K562 (cell line): ENCODE results near the gene VMP1. TPM values are rescaled to one million over a fixed set of nuclear protein-coding genes. Genes with fewer than 3 reads are reported as not detected.
A peak's percentile ranks its signal among the peaks of the same experiment; 100 is the strongest.

Source experiments
- CREB3 ChIP-seq: fragments of 450-650 bp; conservative IDR thresholded peaks from 2 replicates; pipeline ENCODE4 v1.6.1; 2016; ENCODE audit warnings: missing genetic modification characterization, low read depth, mild to moderate bottlenecking, missing compliant biosample characterization, moderate library complexity
- EP300 ChIP-seq: IDR thresholded peaks from 2 replicates; pipeline ENCODE4 v1.6.1; 2012; ENCODE audit warnings: low read length, improper control_type of control experiment
- GATAD2B ChIP-seq: fragments of 450-650 bp; IDR thresholded peaks from 2 replicates; pipeline ENCODE4 v1.6.1; 2017; ENCODE audit warnings: mild to moderate bottlenecking, borderline replicate concordance
- ILF3 ChIP-seq: fragments of 450-650 bp; IDR thresholded peaks from 2 replicates; pipeline ENCODE4 v1.6.1; 2018; ENCODE audit warnings: antibody characterized with exemption, mild to moderate bottlenecking, moderate library complexity, borderline replicate concordance
- SIX5 ChIP-seq, 2 experiments: IDR thresholded peaks; 2 replicates each; pipeline ENCODE4 v1.6.1; 2011; ENCODE audit warnings: low read length in 2 of 2, borderline replicate concordance in 1 of 2, low read depth in 1 of 2, mild to moderate bottlenecking in 1 of 2, moderate library complexity in 1 of 2; ENCODE audit not compliant: insufficient read depth in 1 of 2
- TSHZ1 ChIP-seq: fragments of 250-450 bp; sonication (Bioruptor Pico); IDR thresholded peaks from 2 replicates; pipeline ENCODE4 v1.4.0; 2020; ENCODE audit warnings: mild to moderate bottlenecking, moderate library complexity
- ZNF174 ChIP-seq: fragments of 250-450 bp; sonication (Bioruptor Pico); IDR thresholded peaks from 2 replicates; pipeline ENCODE4 v1.4.0; 2020; ENCODE audit warnings: mild to moderate bottlenecking
- ZNF408 ChIP-seq: fragments of 250-450 bp; sonication (Bioruptor Pico); IDR thresholded peaks from 2 replicates; pipeline ENCODE4 v1.4.0; 2020; ENCODE audit warnings: low read depth, mild to moderate bottlenecking, moderate library complexity
- polyA plus RNA-seq, 8 experiments: library from polyadenylated mRNA; depleted of rRNA in 4 of 8; stranded (reverse) in 5 of 8; unstranded in 3 of 8; fragments of >200 nt; fragmentation: Nextera tagmentation in 2 of 8; fragmentation: Illumina TruSeq in 1 of 8; extraction: Ambion mirVana in 2 of 8; extraction: Trizol in 1 of 8; gene quantifications; 2 replicates each; pipeline versions ENCODE4 v1.2.1 to v1.2.3, GENCODE V29; 2011 to 2014; ENCODE audit warnings: inconsistent platforms in 1 of 8, missing spikeins in 1 of 8
- total RNA-seq, 7 experiments: library from RNA; depleted of rRNA in 6 of 7; stranded (reverse); fragments of >200 nt in 6 of 7; fragmentation: Illumina TruSeq in 2 of 7; extraction: Trizol in 2 of 7; gene quantifications; 2 replicates each; pipeline versions ENCODE4 v1.2.1 to v1.2.3, GENCODE V29; 2011 to 2021; ENCODE audit warnings: low replicate concordance in 1 of 7
- TF ChIP-seq, protein P1 (sequence below): sonication (generic); formaldehyde crosslinking; IDR thresholded peaks from 2 replicates; pipeline ENCODE4 v1.8.1; 2023; ENCODE audit warnings: missing genetic modification reagents, mild to moderate bottlenecking, borderline replicate concordance
- TF ChIP-seq, protein P2 (sequence below), 3 experiments: fragments of 200-800 bp in 1 of 3; sonication (Bioruptor generic) in 1 of 3; sonication (generic) in 1 of 3; formaldehyde crosslinking in 1 of 3; IDR thresholded peaks; 2 replicates each; pipeline versions ENCODE4 v1.6.1 to v1.8.0; 2016 to 2022; ENCODE audit warnings: mild to moderate bottlenecking in 2 of 3, missing compliant biosample characterization in 2 of 3, missing genetic modification characterization in 2 of 3, missing genetic modification reagents in 1 of 3

The VMP1 gene
- total and polyA plus RNA-seq, 9 of the 15 experiments (the other 6 are each of a cell fraction or from before 2014, with no cell fraction given): 123 to 304 (median 151) TPM

GRCh38 chr17:59702304-59702703, 5.2 kb upstream of the VMP1 start (continued):
- TF ChIP-seq, protein P1, sequence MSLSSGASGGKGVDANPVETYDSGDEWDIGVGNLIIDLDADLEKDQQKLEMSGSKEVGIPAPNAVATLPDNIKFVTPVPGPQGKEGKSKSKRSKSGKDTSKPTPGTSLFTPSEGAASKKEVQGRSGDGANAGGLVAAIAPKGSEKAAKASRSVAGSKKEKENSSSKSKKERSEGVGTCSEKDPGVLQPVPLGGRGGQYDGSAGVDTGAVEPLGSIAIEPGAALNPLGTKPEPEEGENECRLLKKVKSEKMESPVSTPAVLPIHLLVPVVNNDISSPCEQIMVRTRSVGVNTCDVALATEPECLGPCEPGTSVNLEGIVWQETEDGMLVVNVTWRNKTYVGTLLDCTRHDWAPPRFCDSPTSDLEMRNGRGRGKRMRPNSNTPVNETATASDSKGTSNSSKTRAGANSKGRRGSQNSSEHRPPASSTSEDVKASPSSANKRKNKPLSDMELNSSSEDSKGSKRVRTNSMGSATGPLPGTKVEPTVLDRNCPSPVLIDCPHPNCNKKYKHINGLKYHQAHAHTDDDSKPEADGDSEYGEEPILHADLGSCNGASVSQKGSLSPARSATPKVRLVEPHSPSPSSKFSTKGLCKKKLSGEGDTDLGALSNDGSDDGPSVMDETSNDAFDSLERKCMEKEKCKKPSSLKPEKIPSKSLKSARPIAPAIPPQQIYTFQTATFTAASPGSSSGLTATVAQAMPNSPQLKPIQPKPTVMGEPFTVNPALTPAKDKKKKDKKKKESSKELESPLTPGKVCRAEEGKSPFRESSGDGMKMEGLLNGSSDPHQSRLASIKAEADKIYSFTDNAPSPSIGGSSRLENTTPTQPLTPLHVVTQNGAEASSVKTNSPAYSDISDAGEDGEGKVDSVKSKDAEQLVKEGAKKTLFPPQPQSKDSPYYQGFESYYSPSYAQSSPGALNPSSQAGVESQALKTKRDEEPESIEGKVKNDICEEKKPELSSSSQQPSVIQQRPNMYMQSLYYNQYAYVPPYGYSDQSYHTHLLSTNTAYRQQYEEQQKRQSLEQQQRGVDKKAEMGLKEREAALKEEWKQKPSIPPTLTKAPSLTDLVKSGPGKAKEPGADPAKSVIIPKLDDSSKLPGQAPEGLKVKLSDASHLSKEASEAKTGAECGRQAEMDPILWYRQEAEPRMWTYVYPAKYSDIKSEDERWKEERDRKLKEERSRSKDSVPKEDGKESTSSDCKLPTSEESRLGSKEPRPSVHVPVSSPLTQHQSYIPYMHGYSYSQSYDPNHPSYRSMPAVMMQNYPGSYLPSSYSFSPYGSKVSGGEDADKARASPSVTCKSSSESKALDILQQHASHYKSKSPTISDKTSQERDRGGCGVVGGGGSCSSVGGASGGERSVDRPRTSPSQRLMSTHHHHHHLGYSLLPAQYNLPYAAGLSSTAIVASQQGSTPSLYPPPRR (CRISPR knock-in tag): no peak
- TF ChIP-seq GATAD2B: no peak
- TF ChIP-seq ZNF174 (CRISPR knock-in tag): no peak
- no peak for TF ChIP-seq ILF3
- no peak for TF ChIP-seq ZNF408 (CRISPR knock-in tag)
- TF ChIP-seq, protein P2, sequence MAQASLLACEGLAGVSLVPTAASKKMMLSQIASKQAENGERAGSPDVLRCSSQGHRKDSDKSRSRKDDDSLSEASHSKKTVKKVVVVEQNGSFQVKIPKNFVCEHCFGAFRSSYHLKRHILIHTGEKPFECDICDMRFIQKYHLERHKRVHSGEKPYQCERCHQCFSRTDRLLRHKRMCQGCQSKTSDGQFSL (CRISPR knock-in tag; IDR thresholded peaks at IDR 0.05): no peak
- TF ChIP-seq, protein P2 (tag; IDR thresholded peaks at IDR 0.05): no peak
- 0 out of 2 replicates have a peak, but pooled peaks have one; percentile 44 for TF ChIP-seq CREB3 (tag)
- peak; percentile 80 for TF ChIP-seq EP300
- TF ChIP-seq TSHZ1: no peak
- no peak for TF ChIP-seq SIX5 (IDR thresholded peaks at IDR 0.05; ENCODE audit: borderline replicate concordance in 1 of 2, insufficient read depth in 1 of 2, low read depth in 1 of 2, low read length in 2 of 2)
